Mammary epithelial cell (primary cell): ENCODE data around the gene DEPDC5.

Experiments
- EZH2 ChIP-seq: IDR thresholded peaks from 2 replicates; pipeline ENCODE4 v1.6.1; 2012; ENCODE audit warnings: low read length, inconsistent platforms, borderline replicate concordance
- TF ChIP-seq, protein P1 (sequence below), 2 donors: IDR thresholded peaks in 1 of 2; conservative IDR thresholded peaks in 1 of 2; 2 replicates each; pipeline ENCODE4 v1.5.1; 2011 to 2012; ENCODE audit warnings: inconsistent platforms in 2 of 2, low read length in 2 of 2, mild to moderate bottlenecking in 2 of 2, control low read depth in 1 of 2, low read depth in 1 of 2; ENCODE audit not compliant: insufficient read depth in 1 of 2; ENCODE audit errors: extremely low read depth in 1 of 2

DNA sequence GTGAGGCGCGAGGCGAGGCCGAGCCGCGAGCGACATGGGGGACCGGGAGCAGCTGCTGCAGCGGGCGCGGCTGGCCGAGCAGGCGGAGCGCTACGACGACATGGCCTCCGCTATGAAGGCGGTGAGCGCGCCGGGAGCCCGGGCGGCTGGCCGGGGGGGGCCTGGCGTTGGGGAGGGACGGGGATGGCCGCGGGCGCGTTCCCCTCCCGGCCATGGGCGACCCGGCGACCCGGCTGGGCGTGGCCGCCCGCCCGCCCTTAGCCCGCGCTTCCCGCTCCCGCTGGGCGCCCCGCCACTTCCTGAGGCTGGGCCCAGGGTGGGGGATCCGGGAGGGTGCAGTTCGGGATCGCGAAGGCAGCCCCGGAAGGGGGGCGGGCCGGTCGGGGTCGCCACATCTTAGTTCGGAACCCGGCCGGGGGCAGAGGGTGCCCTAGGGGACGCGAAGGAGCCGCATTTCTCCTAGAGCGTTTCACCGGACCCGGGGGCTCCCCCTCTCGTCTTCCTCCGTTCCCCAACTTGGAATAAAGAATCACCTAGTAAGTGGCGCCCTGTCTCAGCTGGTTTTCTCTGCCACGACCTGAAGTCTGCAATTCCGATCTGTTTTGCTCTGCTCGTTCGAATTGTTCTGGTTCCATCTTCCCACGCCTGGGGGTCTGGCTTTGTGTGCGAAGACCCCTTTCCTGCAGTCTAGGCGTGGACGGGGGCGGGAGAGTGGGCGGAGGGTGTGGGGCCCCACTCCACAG is 191.1 kb downstream of the DEPDC5 start:
- TF ChIP-seq, protein P1, sequence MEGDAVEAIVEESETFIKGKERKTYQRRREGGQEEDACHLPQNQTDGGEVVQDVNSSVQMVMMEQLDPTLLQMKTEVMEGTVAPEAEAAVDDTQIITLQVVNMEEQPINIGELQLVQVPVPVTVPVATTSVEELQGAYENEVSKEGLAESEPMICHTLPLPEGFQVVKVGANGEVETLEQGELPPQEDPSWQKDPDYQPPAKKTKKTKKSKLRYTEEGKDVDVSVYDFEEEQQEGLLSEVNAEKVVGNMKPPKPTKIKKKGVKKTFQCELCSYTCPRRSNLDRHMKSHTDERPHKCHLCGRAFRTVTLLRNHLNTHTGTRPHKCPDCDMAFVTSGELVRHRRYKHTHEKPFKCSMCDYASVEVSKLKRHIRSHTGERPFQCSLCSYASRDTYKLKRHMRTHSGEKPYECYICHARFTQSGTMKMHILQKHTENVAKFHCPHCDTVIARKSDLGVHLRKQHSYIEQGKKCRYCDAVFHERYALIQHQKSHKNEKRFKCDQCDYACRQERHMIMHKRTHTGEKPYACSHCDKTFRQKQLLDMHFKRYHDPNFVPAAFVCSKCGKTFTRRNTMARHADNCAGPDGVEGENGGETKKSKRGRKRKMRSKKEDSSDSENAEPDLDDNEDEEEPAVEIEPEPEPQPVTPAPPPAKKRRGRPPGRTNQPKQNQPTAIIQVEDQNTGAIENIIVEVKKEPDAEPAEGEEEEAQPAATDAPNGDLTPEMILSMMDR (conservative IDR thresholded peaks at IDR 0.05 in 1 of 2, IDR thresholded peaks at IDR 0.05 in 1 of 2; ENCODE audit: extremely low read depth in 1 of 2, insufficient read depth in 1 of 2, low read depth in 1 of 2, low read length in 2 of 2), result peak in 1 of 2 donors; percentile 21
- TF ChIP-seq EZH2, result no peak
